GM11168 (cell line): ENCODE measurements around the gene CD36.

Experiments
- in situ Hi-C: fragments of 300-500 bp; cut with MboI; formaldehyde crosslinking; loops from one replicate; pipeline ENCODE4 v1.12.0; 2022; ENCODE audit warnings: low sequenced_read_pairs; ENCODE audit not compliant: unreplicated experiment

Gene CD36

DNA sequence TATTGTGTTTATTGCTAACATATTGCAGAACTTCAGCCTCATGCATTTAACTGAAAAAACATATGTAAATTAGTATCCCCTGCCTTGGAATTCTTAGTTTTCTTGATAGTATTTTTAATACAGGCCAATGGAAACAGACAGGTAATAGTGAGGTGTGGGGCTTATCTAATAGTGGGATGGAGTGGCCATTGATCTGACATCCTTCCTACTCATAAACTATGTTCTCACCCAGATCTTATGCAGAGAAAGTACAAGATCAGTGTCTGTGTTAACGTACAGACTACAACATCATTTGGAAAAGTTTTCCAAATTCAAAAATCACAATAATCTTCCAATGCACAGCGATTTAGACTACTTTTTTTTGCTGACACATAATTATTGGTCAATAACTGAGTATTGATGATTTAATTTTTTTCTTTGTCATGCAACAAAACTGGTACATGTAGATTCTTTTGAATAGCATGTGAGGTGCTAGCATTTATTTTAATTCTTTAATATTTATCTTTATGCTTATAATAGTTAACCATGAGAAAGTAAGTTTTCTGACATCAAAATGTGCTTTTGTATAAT, 9.7 kb downstream of the CD36 start:
- in situ Hi-C loops = no loop called here

DNA sequence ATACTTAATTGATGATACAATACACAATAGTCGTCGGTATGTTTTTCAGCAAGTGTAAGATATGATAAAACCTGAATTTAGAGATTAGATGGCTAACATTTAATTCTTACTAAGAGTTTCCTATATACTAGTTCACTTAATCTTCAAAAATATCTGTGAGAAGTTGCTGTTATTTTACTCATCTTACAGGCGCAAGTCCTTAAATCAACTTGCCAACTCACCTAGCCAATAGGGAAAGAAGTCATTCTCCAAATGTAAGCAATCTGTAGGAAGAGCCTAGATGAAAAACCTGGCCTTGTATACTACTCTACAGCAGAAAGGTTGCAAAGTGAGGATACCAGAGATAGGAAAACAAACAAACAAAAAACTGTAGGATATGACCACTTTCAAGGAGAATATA, 10.6 kb downstream of the CD36 start:
- in situ Hi-C loops = no loop called here

DNA sequence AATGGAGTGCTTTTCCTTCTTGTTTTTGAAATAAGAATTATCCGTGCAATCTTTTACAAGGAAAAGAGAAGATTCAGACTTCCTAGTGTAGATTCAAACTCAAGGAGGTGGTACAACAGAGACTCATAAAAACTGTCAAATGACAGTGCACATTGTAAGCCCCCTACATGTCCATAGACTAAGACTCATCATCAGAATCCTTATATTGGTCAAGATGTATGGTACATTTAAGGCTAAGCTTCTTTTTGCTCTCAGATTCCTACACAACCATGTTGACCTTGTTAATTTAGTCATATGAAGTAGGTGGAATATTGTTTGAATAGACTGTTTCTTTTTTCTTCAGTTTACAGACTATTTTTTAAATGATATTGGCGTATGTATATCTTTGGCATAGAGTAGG, 11.6 kb downstream of the CD36 start:
- in situ Hi-C loops = loop anchor here (25.0 kb wide), 1 partner anchor 588 kb away; no protein-coding TSS in a partner anchor

DNA sequence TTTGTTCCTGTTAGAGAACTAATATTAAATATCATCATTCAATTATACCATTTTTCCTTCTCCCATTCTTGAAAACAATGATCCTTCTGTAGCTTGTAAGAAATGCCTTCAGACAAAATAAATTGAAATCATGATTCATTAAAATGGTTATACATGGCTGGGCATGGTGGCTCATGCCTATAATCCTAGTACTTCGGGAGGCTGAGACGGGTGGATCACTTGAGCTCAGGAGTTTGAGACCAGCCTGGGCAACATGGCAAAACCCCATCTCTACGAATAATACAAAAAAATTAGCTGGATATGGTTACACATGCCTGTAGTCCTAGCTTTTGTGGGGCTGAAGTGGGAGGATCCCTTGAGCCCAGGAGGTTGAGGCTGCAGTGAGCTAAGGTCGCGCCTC, 13.0 kb downstream of the CD36 start:
- in situ Hi-C loops = loop anchor here (25.0 kb wide), 1 partner anchor 589 kb away; no protein-coding TSS in a partner anchor

DNA sequence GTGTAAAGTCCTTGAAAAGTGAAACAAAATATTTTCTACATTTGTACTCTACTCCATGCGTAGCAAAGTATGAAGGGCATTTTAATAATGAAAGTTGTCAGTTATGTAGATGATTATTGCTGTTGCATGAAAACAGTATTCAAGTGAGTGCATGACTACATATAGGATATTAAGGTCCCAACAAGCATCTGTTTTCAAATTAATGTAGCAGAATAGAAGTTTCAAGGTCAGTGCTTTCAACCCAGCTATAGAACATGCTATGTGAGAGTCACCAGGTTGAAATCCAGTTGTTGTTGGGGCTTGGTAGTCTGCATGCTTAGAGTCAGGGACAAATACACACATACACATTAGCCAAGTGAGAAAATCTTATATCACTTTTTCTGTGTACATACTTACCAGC, 14.8 kb downstream of the CD36 start:
- in situ Hi-C loops = loop anchor here (25.0 kb wide), 1 partner anchor 591 kb away; no protein-coding TSS in a partner anchor

DNA sequence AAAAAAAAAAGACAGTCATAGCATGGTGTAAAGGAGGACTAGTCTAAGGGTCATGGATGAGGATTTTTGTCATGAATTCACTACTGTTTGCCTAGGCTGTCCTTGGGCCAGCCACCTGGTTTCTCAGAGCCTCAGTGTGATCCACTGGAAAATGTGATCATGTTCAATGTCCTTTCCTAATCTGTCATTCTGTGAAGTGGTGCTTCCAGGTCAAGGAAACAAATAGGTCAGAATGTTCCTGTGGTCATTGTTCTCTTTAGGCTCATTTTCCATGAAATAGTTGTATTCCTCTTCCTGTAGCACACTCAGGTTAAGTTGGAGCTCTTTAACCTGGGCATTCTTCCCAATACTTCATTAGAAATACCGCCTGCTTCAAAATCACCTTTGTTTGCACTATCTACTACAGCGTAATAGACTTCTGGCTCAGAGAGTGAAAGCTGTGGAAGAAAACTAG, 16.5 kb downstream of the CD36 start:
- in situ Hi-C loops = loop anchor here (25.0 kb wide), 1 partner anchor 593 kb away; no protein-coding TSS in a partner anchor

DNA sequence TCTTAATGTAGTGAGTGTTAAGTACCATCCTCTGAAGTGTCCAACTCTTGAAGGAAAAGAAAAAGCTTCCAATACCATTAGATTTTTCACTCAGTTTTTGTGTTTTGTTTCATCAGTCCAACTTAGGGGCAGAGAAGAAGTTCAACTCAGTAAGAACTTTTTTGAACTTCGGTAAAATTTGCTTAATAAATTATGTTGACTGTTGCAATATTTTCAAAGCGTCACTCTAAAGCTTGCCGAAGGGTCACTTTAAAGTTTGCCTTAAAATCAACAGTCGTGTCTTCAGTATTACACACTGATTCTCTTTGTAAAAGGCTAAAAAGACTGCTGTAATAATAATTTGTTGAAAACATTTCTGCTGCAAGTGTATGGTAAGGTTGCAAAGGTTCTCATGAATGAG, 17.6 kb downstream of the CD36 start:
- in situ Hi-C loops = loop anchor here (25.0 kb wide), 1 partner anchor 594 kb away; no protein-coding TSS in a partner anchor

DNA sequence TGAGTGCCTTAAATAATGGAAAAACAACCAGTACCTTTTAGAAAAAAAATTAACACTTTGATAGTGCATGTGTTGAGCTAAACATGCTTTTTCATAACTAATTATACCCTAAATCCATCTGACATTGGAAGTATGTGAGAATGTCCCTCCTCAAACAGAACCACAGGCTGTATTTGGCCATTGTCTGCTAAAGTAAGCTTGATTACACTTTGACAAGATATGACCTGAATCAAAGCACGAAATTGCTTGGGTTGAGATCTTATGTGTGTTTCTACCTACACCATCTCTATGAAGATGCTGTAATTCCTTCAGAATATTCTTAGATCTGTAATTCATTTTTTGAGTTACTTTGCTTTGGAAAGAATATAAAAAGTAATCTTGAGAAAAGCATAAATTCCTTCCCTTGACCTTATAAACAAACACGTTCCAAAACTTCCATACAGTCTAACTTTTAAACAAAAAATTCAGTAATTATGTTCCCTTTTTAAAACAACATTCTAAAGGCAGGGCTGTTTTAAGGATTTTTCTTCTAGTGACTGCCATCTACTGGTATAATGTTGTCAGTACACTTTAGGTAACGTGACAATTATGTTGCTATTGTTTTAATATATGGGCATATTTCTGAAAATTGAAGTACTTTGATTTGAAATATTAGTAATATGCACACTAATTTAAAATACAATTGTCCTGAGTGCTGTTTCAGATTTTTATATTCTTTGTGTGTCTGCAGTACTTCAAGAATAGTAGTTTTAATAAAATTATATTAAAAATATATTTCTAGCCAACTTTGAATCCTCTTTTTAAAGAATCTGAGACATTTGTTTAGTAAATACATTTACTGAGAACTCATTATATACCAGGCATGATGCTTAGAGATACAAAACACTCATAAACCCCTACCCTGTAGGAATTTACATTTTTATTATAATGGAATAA, 20.9 kb downstream of the CD36 start:
- in situ Hi-C loops = loop anchor here (25.0 kb wide), 1 partner anchor 597 kb away; no protein-coding TSS in a partner anchor

DNA sequence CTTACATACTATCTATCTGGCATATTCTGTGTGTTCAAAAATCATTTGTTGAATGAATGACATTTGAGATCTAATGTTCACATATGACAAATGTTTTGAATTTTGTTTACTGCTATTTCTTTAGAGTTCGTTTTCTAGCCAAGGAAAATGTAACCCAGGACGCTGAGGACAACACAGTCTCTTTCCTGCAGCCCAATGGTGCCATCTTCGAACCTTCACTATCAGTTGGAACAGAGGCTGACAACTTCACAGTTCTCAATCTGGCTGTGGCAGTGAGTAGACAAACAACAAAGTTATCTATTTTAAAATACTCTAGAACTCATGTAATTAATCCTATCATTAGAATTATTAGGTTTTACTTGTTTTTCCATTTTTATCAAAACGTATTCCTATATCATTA, 22.5 kb downstream of the CD36 start:
- in situ Hi-C loops = loop anchor here (25.0 kb wide), 1 partner anchor 599 kb away; no protein-coding TSS in a partner anchor

DNA sequence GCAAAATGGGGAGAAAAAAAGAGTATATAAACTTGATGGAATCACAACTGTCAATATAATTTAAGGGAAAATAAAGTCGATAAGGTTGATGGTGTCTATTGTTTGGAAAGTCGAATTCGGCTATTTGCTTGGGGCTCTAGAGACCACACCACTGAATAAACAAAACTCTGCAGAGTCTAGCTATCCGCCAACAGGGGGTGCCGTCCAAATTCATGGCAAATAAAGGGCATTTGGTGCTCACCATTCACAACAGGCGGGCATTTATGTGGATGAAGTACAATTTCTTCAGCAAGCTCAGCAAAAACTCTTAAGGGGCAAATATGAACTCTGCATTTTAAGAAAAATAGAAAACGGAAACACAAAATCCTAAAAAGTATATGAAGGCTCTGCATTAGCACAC, 23.3 kb downstream of the CD36 start:
- in situ Hi-C loops = loop anchor here (25.0 kb wide), 1 partner anchor 599 kb away; no protein-coding TSS in a partner anchor

DNA sequence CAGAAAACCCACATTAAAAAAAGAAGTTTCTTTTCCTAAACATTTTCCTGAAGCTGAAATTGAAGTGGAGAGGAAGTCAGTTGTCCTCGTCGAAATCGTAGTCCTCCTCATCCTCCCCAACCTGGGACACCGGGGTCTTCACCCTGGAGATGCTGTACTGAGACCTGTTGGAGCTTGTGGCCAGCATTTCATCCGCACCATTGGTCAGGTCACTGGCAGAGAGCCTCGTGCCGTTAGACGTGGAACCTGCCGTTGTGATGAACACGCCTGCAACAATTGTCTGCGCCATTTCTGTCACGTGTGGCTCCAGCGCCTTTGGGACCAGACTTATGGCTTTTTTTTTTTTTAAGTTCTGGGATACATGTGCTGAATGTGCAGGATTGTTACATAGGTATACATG, 23.8 kb downstream of the CD36 start:
- in situ Hi-C loops = loop anchor here (25.0 kb wide), 1 partner anchor 600 kb away; no protein-coding TSS in a partner anchor

DNA sequence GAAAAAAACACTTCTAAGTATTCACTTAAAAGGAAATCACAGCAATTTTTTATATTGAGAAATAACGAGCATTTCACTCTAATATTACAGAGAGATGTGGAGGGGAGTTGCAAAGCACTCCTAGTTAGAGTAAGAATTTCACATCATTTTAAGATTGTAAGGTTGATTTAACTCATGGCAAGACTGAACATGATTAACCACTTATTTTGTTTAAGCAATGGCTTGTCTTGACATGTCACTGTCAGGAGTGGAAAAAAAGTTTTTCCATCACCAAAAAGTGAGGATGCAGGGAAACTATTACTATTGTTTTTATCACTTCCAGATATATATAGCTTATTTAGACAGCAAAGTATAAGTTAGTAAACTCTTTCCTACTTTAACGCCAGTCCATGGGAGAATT, 27.1 kb downstream of the CD36 start:
- in situ Hi-C loops = loop anchor here (25.0 kb wide), 1 partner anchor 603 kb away; no protein-coding TSS in a partner anchor

DNA sequence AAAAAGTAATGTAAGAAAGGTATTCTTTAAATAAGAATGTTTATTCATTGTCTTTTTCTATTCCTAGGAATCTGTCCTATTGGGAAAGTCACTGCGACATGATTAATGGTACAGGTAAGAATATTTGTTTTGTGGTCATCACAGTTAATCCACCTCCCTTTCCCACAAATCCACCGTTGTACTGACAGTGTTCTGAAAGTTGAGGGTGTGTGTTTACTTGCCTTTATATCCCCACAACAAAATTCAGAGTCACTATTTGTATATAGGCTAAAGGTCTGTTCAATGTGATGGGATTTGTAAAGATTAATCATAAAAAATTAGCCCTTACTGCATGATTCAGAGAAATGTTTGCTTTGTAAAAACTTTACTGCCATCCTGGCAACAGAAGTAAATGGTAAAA, 27.9 kb downstream of the CD36 start:
- in situ Hi-C loops = loop anchor here (25.0 kb wide), 1 partner anchor 604 kb away; no protein-coding TSS in a partner anchor

DNA sequence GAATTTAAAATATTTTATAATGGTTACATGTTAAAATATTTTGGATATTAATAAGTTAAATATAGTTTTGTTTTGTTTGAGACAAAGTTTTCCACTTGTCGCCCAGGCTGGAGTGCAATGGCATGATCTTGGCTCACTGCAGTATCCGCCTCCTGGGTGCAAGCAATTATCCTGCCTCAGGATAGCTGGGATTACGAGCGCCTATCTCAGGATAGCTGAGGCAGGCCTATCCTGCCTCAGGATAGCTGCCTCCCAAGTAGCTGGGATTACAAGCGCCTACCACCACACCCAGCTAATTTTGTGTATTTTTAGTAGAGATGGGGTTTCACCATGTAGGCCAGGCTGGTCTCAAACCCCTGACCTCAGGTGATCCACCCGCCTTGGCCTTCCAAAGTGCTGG, 30.9 kb downstream of the CD36 start:
- in situ Hi-C loops = loop anchor here (25.0 kb wide), 1 partner anchor 607 kb away; no protein-coding TSS in a partner anchor

DNA sequence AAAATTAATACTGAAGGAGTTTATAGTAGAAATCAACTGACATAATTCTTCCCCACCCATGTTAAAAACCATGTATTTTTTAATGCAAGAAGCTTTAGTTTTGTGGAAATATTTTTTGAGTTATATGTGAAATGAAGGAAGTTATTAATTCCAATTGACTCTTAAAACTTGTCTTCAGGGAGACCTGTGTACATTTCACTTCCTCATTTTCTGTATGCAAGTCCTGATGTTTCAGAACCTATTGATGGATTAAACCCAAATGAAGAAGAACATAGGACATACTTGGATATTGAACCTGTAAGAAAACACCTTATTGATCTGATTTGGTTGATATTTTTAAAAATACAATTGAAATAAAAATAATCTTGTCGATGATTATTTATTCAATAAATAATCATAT, 33.3 kb downstream of the CD36 start:
- in situ Hi-C loops = loop anchor here (25.0 kb wide), 1 partner anchor 609 kb away; no protein-coding TSS in a partner anchor

DNA sequence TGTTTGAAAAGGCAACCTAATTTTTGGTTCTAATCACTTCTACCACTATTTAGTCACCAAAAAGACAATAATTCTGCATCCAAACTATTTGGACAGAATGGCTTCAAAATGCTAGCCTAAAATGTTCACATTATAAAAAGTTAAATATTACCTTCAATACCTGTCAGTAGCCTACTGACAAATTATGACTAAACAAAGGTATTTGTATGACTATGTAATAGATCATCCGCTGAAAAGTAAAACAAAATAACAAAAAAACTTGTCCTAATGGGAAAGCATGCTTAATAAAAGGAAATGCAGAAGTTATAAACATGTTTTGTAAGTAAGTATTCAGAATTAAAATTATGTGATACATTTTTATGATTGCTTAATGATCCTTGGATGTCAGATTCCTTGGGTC, 36.6 kb downstream of the CD36 start:
- in situ Hi-C loops = no loop called here

DNA sequence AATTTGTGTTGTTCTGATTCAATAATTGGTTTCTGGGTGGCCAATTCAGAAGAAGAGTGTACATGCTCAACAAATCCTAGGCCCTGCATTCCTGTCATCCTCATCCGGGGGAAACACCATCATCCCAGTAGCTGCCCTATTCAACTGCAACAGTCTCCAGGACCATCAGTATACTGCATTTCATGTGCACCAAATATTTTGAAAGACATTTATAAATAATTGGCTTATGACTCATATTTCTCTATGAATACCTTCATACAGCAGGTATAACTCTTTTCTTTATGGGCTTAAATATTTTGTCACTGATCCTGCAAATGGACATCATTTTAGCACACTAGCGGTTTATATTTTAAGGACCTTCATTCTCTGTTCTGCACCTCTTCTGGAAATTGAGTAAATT, 38.0 kb downstream of the CD36 start:
- in situ Hi-C loops = no loop called here

DNA sequence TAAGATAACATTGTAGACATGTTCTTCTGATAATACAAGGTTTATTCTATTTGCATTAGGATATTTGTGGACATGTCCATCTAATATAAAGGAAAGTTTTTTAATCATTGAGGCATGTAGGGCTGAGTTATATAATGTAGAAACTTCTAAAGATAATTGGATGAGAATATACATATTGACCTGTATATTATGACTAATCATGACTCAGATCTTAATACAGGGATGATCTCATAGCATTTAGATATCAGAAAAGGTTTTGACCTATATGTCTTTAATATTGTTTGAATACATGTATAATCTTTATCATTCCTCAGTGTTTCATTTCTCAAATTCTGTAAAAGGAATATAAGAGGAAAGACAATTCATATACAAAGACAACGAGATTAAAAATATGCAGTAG, 39.2 kb downstream of the CD36 start:
- in situ Hi-C loops = no loop called here

DNA sequence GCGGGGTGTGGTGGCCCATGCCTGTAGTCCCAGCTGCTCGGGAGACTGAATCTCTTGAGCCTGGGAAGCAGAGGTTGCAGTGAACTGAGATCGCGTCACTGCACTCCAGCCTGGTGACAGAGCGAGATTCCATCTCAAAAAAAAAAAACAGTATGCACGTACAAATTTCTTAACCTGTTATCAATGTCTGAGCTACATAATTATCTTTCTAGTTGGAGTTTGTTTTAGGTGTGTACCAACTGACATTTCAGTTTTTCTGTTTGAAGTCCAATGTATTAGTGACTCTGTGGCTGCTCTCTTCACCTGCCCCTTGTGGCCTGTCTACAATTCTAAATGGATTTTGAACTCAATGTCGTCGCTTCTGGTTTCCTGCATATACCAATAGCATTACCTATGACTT, 40.3 kb downstream of the CD36 start:
- in situ Hi-C loops = no loop called here

DNA sequence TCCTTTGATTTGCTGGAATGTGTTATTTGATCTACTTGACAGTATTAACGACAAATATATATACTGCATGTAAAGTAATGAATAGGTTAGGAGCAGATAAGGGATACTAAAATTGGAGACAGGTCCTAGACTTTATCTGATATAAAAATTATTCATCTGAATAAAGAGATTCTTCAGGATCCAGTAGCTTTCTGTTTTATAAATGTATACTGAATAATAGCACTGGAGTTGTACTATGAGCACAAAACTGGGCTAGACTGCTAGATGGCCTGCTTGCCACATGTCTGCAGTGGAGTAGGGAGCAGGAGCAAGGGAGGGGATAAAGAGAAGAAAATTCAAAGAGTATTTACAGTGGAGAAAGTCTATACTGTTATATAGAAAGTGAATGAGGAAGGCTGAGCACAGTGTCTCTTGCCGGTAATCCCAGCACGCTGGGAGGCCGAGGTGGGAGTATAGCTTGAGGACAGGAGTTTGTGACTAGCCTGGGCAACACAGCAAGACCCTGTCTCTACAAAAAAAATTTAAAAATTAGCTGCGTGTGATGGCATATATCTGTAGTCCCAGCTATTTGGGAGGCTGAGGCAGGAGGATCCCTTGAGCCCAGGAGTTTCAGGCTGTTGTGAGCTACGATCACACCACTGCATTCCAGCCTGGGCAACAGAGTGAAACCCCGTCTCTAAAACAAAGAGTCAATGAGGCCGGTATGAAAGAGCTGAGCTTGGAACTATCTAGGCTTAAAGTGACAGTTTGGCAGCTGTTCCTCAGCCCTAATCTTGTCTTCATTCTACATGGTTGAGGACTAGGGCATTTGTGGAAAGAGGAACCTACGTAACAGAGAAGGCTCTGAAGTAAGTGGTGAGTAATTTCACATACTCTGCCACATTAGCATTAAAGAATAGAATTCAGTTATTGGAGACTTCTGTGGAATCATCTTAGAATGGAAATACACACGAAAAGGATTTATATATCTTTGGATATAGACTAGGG, 41.8 kb downstream of the CD36 start:
- in situ Hi-C loops = no loop called here
